SU-DHL-6 (cell line): ENCODE data around the gene MKS1.

Experiments
- EZH2phosphoT487 ChIP-seq: fragments of 200-600 bp; sonication (generic), shearing (Covaris generic); conservative IDR thresholded peaks from 2 replicates; pipeline ENCODE4 v1.6.1; 2018; ENCODE audit warnings: mild to moderate bottlenecking, antibody characterized with exemption, low read length, moderate library complexity, mixed read lengths
- TF ChIP-seq, protein P1 (sequence below): fragments of 200-600 bp; sonication (generic); IDR thresholded peaks from one replicate; pipeline ENCODE4 v1.5.1; 2017; ENCODE audit warnings: antibody characterized with exemption, mild to moderate bottlenecking, low read length, moderate library complexity; ENCODE audit not compliant: insufficient read depth, poor library complexity, severe bottlenecking

- TF ChIP-seq, protein P1, sequence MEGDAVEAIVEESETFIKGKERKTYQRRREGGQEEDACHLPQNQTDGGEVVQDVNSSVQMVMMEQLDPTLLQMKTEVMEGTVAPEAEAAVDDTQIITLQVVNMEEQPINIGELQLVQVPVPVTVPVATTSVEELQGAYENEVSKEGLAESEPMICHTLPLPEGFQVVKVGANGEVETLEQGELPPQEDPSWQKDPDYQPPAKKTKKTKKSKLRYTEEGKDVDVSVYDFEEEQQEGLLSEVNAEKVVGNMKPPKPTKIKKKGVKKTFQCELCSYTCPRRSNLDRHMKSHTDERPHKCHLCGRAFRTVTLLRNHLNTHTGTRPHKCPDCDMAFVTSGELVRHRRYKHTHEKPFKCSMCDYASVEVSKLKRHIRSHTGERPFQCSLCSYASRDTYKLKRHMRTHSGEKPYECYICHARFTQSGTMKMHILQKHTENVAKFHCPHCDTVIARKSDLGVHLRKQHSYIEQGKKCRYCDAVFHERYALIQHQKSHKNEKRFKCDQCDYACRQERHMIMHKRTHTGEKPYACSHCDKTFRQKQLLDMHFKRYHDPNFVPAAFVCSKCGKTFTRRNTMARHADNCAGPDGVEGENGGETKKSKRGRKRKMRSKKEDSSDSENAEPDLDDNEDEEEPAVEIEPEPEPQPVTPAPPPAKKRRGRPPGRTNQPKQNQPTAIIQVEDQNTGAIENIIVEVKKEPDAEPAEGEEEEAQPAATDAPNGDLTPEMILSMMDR = no peak
- no peak for TF ChIP-seq EZH2phosphoT487
These were observed at the start of gene MKS1 for GRCh38 chr17:58219007-58219788.
